ENCODE measurements around the gene CELSR3.

Gene CELSR3

DNA sequence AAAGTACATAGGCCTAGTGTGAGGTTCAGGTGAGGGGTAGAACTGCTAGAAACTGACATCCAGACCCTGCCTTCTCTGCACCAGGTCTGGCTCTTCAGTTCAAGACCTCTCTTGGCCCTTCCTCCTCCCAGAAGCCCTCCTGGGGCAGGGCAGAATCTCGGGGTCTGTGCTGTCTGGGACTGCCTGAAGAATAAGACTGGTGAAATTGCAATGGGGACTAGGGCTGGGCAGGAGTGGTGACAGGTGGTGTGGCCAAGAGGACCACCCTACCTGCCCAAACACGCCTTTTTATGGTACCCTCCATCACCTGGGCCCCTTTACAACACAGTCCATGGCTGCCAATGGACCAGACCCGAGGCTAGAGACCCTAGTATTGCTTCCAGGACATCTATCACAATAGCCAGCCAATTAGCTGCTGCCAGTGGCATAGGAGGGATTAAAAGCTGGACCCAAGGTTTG, 24.6 kb upstream of the CELSR3 start:
- DNase-seq, result no peak

DNA sequence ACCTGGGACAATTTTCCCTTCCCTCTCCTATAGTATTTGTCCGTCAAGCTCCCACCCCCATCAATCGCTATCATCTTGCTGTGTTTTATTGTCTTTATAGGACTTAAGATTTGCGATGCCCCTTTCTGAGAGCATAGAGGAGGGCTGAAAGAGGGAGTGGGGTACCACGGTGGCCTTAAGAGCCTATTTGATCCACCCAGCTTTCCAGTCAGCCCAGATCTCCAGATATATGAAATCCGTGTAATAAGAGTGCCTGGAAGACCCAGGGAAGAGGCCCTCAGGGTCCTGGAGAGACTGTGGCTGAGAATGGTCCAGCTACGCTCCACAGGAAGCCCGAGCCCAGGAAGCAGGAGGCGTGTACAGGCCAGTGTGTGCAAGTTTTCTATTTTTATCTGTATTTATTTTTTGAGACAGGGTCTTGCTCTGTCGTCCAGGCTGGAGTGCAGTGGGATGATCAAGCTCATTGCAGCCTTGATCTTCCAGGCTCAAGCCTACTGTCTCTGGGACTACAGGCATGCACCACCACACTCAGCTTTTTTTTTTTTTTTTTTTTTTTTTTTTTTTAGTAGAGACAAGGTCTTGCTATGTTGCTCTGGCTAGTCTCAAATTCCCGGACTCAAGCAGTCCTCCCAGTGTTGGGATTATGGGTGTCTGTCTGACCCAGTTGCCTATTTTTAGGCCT, 24.0 kb upstream of the CELSR3 start:
- DNase-seq, result no peak

DNA sequence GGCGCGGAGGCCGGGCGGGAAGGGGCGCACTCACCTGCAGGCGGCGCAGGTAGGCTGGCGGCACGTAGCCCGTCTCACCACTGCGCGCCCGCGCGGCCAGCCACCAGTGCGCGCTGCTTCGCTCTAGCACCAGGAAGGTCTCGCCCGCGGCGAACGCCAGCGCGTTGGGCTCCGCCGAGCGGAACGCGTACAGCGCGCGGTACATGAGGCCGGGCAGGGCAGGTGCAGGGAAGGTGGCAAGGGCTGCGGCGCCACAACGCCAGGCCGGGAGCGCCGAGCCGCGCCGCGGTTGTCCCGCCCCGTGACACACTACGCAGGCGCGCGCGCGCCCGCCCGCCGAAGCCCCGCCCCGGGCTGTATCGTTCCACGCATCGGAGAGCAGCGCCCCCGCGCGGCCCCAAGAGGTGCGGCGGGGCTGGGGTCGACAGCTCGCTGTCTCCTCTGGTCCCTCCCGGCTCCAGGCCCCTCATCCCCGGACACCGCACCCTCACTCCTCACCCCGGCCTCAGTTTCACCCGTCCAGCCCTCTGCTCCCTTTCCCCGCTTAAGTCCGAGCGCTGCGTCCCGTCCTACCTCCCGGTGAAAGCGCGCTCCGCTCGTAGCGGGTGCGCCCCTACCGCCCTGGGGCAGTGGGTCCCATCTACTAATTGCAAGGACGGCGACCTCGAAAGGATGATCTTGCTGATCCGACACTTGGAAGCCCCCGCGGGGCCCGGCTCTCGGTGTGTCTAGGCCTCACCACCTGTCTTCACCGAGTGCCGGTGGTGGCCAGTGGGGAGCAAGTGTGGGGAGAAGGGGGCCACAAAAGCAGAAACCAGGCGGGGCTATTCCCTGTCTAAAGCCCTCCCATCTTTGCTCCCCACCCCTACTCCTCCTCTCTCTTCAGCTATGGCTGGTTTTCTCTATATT, 23.2 kb upstream of the CELSR3 start, which contains the start of gene NCKIPSD:
Gene NCKIPSD, minus strand, starts transcription at position 313 of the 909 bp plus-strand sequence. Its CDS starts 108 bp downstream, at position 205.
- DNase-seq, result peak; percentile 94

DNA sequence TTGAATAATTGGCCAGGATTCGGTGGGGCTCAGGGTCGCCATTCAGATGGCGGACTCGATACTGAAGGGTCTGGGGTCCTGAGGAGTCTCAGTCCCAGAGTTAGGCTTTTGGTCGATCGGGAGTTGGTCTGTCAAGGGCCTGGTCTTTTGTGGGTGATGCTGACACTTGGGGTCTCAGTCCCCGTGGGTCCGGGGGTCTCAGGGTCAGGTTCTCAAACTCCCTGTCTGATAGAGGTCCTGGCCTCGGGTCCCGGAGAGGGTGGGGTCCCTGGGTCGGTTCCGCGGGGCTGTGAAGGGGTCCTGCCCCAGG, 22.6 kb upstream of the CELSR3 start:
- DNase-seq, result no peak

DNA sequence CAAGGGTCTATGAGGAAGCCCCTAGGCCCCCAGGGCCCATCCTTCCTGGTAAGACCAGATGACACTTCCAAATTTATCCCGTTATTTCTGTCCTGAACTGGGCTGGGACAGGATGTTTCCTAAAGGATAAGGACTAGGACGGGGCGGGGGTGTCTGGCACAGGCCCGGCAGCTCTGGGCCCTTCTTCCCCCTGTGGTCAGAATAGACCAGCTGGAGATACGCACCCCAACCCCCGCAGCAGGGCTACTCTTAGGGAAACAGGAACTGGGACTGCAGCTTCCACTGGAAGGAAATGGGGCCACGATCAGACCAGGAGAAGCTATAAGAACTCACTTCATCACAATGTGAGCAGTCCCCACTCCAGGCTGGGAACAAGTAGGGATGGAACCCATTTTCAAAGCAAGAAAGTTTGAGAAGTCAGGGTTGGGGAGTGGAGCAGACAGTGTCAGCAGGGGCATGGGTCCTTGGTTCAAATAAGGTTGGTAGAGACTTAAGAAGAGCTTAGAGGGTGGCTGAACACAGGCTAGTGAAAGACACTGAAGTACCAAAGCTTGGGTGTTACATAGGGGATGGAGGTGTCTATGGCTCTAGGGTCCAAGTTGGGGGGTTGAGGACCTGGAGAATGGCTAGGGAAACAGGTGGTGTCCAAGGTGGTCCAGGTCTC, 21.9 kb upstream of the CELSR3 start:
- DNase-seq, result no peak

DNA sequence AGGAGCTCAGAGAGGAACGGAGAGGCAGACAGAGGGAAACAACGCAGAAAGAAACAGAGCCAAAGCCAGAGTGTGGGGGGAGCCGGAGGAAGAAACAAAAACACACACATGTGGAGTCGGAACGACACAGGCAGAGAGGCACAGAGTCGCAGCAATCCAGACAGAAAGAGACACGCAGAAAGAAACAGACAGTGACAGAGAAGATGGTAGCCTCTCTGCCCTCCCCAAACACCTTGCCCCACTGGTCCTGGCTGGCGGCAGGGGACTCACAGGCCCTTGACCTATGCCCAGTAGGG, 21.3 kb upstream of the CELSR3 start:
- no peak for DNase-seq

DNA sequence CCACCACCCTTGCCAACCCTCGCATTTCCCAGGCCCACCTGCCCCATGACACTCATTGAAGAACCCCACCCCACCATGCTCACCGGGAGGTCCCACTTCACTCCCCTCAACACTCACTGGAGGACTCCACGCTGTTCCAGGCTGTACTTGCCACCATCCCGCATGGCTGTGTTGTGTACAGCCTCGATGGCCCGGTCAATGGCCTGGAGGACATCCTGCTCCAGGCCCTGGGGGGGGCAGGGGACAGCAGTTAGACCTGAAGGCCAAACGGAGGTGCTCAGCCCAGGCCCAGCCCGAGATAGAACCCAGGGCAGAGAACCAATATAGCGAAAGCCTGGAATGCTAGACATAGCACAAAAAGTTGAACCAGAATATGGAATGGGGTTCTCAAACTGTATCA, 20.1 kb upstream of the CELSR3 start:
- no peak for DNase-seq

DNA sequence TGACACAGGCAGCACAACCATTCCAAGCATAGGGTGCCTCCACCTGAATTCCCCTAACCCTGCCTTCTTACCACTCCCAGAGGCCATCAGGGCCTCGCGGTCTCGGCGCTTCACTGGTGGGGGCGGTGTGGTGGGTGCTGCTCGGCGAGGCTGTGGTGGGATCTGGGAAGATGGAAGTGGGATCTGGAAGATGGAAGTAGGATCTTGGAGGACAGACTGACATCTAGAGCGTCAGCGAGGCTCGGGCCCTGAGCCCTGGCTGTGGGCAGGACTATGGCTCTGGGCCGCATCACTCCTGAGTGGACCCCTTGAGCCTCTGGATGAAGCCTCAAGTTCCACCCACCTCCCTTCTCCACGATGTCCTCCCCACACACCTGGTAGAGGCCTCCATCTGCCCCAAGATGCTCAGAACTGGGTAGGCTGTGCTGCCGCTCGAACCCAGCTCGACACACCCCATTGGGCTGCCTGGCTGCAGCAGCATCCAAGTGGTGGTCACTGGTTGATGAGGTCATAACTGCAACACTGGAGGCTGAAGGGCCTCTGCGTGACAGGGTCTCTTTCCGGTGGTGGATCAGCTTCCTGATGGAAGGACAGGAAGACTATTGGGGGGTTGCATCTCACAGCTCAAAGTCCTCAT, 19.4 kb upstream of the CELSR3 start:
- DNase-seq, result no peak

DNA sequence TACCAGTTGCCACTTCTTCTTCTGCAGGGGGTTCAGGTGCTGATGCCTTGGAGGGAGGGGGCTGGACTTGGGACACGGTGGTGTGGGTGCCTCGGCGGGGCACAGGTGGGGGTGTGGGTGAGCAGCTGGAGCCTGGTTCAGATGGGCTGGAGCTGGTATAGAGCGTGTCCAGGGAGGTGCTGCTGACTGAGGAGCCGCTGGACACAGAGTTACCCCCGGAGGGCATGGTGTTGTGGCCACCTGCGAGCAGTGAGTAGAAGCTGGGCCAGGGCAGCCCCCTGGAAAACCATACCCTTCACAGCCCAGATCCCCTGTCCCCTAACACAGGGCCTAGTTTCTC, 18.8 kb upstream of the CELSR3 start:
- no peak for DNase-seq

DNA sequence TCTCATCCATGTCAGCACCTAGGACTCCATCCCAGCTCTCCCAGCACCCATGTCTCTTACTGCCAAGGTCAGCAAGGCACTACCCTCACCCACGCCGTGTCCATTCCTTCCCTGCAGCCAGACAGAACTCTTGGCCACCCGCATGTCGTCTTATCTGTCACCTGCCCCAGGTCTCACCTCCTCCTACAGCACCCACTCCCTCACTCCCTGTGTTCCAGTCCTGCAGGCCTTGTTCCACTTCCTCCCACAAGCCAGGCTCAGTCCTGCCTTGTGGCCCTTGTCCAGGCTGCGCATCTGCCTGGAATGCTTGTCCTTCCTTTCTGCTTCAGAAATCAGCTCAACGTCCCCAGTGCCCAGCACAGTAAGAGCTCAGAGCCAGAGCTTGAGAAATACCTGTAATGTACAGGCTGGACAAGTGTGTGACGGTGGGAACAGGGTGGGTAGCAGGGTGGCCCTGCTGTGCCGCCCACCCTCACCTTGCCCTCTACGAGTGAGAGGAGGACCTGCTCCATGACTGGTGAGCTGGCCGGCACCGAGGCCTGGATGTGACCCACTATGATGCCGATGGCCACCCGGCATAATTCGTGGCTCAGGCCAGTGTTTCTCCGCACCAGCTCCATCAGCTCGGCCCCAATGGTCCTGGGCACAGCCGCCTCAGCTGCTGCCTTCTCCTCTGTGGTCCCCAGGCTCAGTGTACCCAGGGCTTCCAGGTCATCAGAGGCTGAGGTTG, 18.3 kb upstream of the CELSR3 start:
- no peak for DNase-seq

DNA sequence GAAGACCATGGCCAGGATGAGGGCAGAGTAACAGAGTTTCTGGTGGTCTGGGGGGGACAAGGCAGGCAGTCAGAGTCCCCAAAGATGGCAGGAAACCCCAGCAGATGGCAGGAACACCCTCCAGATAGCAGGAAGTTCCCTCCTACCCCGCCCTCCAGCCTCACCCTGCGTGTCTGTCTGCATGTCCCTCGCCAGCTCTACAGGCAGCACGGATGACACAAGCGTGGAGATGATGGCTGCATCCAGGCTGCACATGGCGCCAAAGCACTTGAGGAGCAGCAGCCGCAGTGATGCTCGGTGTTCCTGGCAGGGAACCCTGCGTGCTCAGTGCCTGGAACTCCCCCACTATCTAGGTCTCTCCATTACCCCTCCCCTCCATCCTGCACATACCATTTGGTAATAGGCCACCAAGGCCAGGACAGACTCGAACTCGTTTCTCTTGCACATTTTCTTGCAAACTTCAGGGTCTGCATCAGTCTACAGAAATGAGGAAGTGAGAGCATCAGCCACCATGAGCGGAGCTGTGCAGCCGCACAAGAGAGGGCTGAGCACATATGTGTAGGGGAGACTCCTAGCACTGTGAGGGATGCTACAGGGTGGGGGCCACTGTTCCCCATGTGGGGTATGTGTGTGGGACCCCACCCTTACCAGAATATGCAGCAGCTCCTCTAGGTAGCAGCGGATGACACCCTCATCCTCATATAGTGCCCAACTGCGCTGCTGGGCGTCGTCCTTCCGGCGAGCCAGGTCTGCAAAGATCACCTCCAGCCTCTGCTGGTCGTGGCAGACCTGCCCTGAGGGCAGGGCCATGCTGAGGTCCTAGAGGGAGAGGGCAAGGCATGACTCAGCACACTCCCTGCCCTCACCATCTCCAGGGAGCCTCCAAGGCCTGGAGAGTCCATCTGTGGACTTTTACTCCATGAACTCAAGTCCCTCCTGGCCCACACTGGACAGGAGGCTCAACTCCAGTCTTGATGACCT, 17.0 kb upstream of the CELSR3 start:
- DNase-seq, result no peak

DNA sequence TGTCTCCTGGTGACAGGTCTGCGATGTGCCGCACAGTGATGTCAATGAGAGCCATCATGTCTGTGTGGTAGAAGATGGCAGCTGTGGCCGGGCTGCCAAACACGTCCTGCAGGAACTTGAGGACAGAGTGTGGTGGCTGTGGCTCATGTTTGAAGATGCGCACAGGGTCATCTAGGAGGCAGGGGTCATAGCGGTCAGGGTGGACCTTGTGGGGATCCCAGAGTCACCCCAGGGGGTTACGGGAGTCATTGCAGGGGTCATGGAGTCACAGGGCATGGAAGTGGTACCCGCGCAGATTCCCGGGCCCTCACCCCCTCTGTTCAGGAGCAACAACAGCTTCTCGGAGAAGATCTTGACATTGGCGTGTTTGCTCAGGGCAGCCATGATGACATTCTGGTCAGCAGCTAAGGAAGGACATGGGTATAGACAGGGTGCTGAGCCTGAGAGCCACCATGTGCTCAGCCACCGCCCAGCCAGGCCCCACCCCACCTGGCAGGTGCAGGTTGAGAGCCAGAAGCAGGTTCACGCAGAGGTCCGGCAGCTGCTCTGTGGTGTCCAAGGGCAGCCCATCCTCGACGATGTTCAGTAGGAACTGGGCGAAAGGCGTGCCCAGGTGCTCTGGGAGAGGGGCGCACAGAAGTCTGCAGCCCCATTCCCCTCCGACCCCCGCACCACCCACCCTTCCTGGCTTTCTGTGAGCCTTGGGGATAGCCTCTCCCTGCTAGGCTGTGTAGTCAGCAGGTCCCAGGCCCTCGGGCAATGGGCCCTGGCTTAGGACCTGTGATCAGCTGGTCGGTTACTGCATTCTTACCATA, 16.1 kb upstream of the CELSR3 start:
- no peak for DNase-seq

DNA sequence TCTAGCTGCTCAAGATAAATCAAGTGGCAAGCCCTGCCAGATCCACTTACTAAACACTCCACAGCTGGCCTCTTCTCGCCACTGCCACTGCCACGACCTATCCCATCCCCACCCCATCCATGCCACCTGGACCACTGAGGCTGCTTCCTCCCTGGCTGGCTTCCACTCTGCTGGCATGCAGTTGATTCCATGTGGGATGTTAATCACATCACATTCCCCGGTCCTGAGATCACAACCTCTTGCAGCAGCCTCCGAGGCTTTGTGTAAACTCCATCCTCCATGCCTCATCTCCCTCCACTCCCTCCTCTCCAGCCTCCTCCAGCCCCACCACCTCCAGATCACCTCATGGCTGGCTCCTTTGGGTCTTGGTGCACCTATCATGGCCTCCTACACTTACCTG, 15.4 kb upstream of the CELSR3 start:
- no peak for DNase-seq

DNA sequence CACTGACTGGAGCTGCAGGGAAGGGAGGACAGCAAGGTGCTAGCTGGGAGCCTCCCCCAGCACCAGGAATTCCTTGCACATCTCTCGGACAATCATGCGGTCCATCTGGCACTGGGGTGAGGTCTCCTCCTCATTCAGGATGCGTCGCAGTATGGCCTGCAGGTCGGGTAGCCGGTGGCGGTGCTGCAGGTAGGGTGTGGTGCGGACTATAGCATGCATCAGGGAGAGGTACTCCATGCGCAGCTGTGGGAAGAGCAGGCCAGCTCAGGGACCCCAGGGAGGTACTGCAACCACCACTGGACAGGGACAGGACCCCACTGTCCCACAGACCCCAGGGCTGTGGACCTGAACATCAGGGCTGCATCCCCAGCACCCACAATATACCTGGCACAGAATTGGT, 11.8 kb upstream of the CELSR3 start:
- DNase-seq, result no peak

DNA sequence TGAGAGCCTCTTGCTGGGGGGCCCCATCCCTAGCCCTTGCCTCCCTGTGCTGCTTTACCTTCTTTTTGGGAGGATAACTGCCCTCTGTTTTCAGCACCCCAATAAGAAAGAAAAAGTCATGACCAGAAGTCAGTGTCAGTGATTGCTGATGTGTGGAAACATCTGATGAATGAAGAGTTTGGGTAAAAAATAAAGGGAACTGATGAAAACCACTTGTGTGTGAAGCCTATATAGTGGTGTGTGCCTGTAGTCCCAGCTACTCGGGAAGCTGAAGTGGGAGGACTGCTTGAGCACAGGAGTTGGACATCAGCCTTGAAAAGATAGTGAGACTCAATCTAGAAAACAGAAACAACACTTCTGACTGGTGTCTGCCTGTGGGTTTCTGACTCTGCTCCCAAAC, 9.8 kb upstream of the CELSR3 start:
- no peak for DNase-seq

DNA sequence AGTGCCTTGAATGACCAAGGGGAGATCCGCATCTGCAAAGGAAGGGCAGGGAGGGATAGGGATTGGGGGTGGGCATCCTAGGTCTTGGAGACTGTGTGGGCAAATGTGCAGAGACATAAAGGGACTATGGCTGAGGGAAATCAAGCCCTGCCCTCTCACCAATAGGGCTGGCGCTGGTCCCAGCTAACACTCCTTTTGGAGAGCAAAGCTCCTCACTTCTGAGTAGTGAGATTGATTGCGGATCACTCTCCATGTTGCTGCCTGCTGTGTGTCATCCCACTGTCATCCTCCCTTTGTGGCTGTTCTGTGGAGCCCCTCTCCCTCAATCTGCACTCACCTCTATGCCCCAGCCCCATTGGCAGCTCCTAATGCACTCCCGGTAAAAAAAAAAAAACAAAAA, 2.2 kb upstream of the CELSR3 start:
- DNase-seq, result no peak

DNA sequence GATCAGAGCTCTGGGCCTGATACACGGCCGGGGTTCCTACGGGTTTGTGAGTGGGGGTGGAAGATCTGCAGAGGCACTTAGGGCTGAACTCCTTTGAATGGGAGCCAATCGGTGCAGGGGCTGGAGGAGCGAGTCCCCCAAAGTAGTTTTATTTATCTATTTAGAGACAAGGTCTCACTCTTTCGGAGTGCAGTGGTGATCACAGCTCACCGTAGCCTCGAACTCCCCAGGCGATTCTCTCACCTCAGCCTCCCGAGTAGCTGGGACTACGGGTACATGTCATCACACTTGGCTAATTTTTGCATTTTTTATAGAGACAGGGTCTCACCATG, 1.6 kb upstream of the CELSR3 start:
- DNase-seq, result no peak

DNA sequence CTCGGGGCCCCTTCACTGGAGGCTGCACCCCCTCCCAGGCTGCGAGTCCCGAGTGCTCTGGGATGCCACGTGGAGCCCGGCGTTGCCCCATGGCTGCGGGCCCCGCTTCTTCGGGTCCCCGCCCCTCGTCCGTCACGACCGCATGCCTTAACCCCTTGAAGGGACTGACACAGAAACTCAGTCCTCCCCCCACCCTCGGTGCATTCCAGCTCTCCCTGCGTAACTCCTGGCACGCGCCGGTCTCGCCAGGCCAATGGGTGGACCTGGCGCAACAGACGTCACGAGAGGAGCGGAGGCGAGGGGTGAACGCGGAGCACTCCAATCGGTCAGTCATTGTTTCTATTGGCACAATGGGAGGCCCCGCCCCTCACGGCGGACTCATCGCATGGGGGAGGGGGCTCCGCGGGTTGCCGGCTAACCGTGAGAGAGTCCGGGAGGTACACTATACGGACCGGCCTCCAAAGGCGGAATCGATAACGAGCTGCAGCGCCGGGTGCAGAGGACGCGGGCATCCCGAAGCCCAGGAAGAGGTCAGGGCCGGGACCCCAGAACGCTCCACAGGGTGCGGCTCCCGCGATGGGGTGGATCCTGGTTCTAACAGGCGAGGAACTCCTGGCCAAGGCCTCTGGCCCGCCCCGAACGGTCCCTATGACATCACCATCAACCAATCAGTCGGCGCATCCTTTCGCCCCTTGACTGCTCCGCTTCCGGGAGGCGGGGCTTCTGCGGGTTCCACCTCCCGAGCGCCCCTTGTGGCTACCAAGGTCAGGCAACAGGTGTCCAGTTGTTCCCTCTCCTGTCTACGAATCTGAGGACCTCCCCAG, 1.0 kb upstream of the CELSR3 start:
- peak; percentile 86 for DNase-seq

DNA sequence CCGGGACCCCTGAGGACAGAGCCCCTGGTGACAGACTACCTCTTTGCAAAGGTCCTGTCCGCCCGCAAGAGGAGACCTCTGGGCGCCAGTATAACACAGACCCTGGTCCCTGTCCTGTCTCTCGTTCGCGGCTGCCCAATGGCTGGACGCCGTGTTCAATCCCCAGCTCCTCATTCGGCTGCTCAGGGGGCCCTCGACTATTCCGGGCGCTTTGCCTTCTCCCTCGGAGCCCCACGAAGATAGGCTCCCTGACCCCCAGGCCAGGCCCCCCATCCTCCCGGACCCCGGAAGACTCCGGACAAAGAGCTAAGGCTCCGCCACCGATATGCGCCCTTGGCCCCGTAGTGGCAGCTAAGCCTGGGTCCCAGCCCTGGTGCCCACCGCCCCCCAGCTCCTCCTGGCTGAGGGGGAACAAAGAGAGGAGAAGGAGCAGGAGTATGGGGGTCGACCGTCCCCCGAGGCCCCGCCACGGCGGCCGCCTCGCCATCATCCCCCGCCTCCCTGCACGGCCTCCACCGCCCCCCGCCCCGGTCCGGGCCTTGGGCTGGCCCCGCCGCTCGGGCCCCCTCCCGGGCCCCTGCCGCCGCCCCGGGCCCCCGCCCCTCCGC, 437 bp downstream of the CELSR3 start:
- DNase-seq, result no peak

Data from CD4-positive, alpha-beta T cell treated with Interleukin-6 for 4 hours (primary cell).